Upper lobe of left lung (tissue), 6 donors: Measurements from ENCODE around the gene ADIRF. TPM values are rescaled to one million over a fixed set of nuclear protein-coding genes. Genes with fewer than 3 reads are reported as not detected.
A peak's percentile ranks its signal among the peaks of the same experiment; 100 is the strongest.
"Not testable (repeated sequence)": the region's sequence is repeated elsewhere in the genome, so short reads cannot be mapped to it uniquely, and the experiment has no call there.

Experiments
- ATAC-seq, 2 donors: fragments of 200-7000 bp; cut with Tn5 transposase; one replicate each; pipeline ENCODE4 v1.9.1; 2022; ENCODE audit warnings: mild to moderate bottlenecking in 2 of 2, moderate library complexity in 2 of 2; ENCODE audit not compliant: low FRiP score in 2 of 2
- DNase-seq, 2 donors: peaks; one replicate each; pipeline ENCODE4 v3.0.0-alpha.2; 2019 to 2020
- H3K27ac ChIP-seq, 4 donors: fragments of 200-600 bp; sonication (generic); one replicate each; pipeline ENCODE4 v1.5.1; 2016 to 2019
- H3K27me3 ChIP-seq, 4 donors: fragments of 200-600 bp; sonication (generic); one replicate each; pipeline ENCODE4 v1.5.1; 2017 to 2019
- H3K36me3 ChIP-seq, 4 donors: fragments of 200-600 bp; sonication (generic); one replicate each; pipeline ENCODE4 v1.5.1; 2016 to 2019
- H3K4me1 ChIP-seq, 4 donors: fragments of 200-600 bp; sonication (generic); one replicate each; pipeline ENCODE4 v1.5.1; 2018 to 2019
- H3K4me3 ChIP-seq, 4 donors: fragments of 200-600 bp; sonication (generic); one replicate each; pipeline ENCODE4 v1.5.1; 2017 to 2019; ENCODE audit warnings: mild to moderate bottlenecking in 2 of 4, moderate library complexity in 1 of 4
- H3K9me3 ChIP-seq, 4 donors: fragments of 200-600 bp; sonication (generic); one replicate each; pipeline ENCODE4 v1.5.1; 2018 to 2019
- CTCF ChIP-seq, 6 experiments: fragments of 450-650 bp in 4 of 6; fragments of 200-600 bp in 2 of 6; sonication (generic) in 2 of 6; IDR thresholded peaks; one replicate each; pipeline ENCODE4 v1.5.1; 2016 to 2019; ENCODE audit warnings: antibody characterized with exemption in 6 of 6
- EP300 ChIP-seq, 4 donors: sonication (generic); formaldehyde crosslinking; IDR thresholded peaks; one replicate each; pipeline ENCODE4 v1.5.1; 2017; ENCODE audit warnings: antibody characterized with exemption in 4 of 4, control low read depth in 2 of 4
- POLR2A ChIP-seq, 4 donors: fragments of 450-650 bp; IDR thresholded peaks; one replicate each; pipeline ENCODE4 v1.5.1; 2016 to 2017; ENCODE audit warnings: antibody characterized with exemption in 4 of 4, mild to moderate bottlenecking in 2 of 4
- POLR2AphosphoS5 ChIP-seq, 2 donors: sonication (generic); formaldehyde crosslinking; IDR thresholded peaks; one replicate each; pipeline ENCODE4 v1.5.1; 2017; ENCODE audit warnings: antibody characterized with exemption in 2 of 2
- WGBS, 2 donors: methylation state at CpG; one replicate each; pipeline ENCODE4 v1.1.5; 2017 to 2018; 5-methylcytosine and 5-hydroxymethylcytosine counted together
- total RNA-seq, 6 donors: library from RNA; depleted of rRNA in 4 of 6; stranded (reverse); fragments of >200 nt in 4 of 6; gene quantifications; one replicate each; pipeline versions ENCODE4 v1.1.0 to v1.2.1, GENCODE V29; 2016 to 2021
- donor health status: DM: no; HTN: no; CAD: no; lungs with moderate emphysema.
- donor health status: DM: no; HTN: yes; CAD: no; lungs with severe emphysema.

ADIRF gene
- total RNA-seq, 6 donors from 2014 or later = 51.3 to 202 (median 164) TPM

GRCh38 chr10:86979296-86979818, 11.1 kb downstream of the ADIRF start:
- no peak for TF ChIP-seq POLR2A (IDR thresholded peaks at IDR 0.05)
- TF ChIP-seq EP300 (IDR thresholded peaks at IDR 0.05) = no peak
- TF ChIP-seq CTCF (IDR thresholded peaks at IDR 0.05) = no peak
- TF ChIP-seq POLR2AphosphoS5 (IDR thresholded peaks at IDR 0.05) = no peak
- 73 to 84% methylated on average over 3 to 4 of the region's 4 CpGs for WGBS, 2 donors
- no peaks in the 10 kb centered on the region for H3K36me3 ChIP-seq
- ATAC-seq (no peak), DNase-seq (no peak)
- H3K9me3 ChIP-seq = no peaks in the 10 kb centered on the region
- peak overlapping the region in 3 of 4 donors; percentile 51 to 79 (median 62) for H3K27ac ChIP-seq
- H3K4me1 ChIP-seq = peaks cover 0 to 13% (median 11%) of the 10 kb centered on the region in 4 donors
- no peak overlapping the region for H3K4me3 ChIP-seq
- H3K27me3 ChIP-seq = no peaks in the 10 kb centered on the region

DNA sequence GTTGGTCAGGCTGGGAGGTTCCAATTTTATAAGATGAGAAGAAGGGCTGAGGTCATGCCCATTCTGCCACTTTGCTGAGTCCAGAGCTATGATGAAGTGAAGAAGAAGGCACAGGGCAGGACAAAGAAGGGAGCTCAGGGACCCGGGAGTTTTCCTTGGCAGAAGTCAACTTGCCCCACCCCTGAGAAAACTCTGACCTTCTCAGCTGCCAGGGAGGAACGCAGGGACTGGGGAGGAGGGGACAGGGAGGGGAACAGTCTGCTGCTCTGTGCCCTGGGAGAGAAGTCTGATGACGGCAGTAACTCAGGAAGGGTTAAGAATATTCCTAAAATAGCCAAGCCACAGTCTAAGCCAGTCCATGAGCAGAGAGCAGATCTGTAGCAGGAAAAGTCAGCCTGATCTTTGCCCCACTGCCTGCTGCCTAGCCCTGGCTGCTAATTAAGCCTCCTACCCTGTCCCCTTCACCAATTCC, 11.7 kb downstream of the ADIRF start:
- Histone ChIP-seq H3K9me3 (no peaks in the 10 kb centered on the region), H3K4me1 (peaks cover 0 to 12% (median 10%) of the 10 kb centered on the region in 4 donors), H3K36me3 (no peaks in the 10 kb centered on the region), H3K27me3 (no peaks in the 10 kb centered on the region), H3K4me3 (no peak overlapping the region), H3K27ac (peak overlapping the region in 3 of 4 donors; percentile 51 to 79 (median 62))
- peak in 1 of 2 donors; percentile 22 for DNase-seq
- TF ChIP-seq EP300 (IDR thresholded peaks at IDR 0.05) (peak in 1 of 4 donors; percentile 27), POLR2AphosphoS5 (IDR thresholded peaks at IDR 0.05) (peak in 1 of 2 donors; percentile 9), POLR2A (IDR thresholded peaks at IDR 0.05) (no peak)
- WGBS, 2 donors = 24% methylated on average over 3 of the region's 3 CpGs
- peak in 1 of 2 donors; percentile 73 for ATAC-seq

DNA sequence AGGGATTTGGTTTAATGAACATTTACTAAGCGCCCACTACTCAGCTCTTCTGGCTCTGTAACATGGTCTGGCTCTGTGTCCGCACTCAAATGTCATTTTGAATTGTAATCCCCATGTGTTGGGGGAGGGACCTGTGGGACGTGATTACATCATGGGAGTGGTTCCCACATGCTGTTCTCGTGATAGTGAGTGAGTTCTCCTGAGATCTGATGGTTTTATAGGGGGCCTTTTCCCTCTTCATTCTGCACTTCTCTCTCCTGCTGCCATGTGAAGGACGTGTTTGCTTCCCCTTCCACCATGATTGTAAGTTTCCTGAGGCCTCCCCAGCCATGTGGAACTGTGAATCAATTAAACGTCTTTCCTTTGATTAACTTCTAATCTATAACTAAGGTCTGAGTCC, 12.7 kb downstream of the ADIRF start:
- ATAC-seq, H3K27me3 ChIP-seq, H3K9me3 ChIP-seq, H3K4me3 ChIP-seq, DNase-seq, H3K36me3 ChIP-seq: not testable (repeated sequence)
- 71 to 83% methylated on average over 6 of the region's 6 CpGs for WGBS, 2 donors
- peaks cover 0 to 12% (median 9%) of the 10 kb centered on the region in 4 donors for H3K4me1 ChIP-seq
- peak overlapping the region in 2 of 4 donors; percentile 62 to 79 for H3K27ac ChIP-seq

GRCh38 chr10:86981716-86982115, 13.4 kb downstream of the ADIRF start:
- no peak for ATAC-seq
- no peaks in the 10 kb centered on the region for H3K36me3 ChIP-seq
- TF ChIP-seq POLR2A (IDR thresholded peaks at IDR 0.05) = no peak
- TF ChIP-seq EP300 (IDR thresholded peaks at IDR 0.05) = no peak
- TF ChIP-seq POLR2AphosphoS5 (IDR thresholded peaks at IDR 0.05) = no peak
- no peak for TF ChIP-seq CTCF (IDR thresholded peaks at IDR 0.05)
- H3K9me3 ChIP-seq = no peaks in the 10 kb centered on the region
- peaks cover 0 to 12% (median 9%) of the 10 kb centered on the region in 4 donors for H3K4me1 ChIP-seq
- H3K4me3 ChIP-seq = no peak overlapping the region
- H3K27me3 ChIP-seq = no peaks in the 10 kb centered on the region
- WGBS, 2 donors = 84 to 91% methylated on average over 5 of the region's 5 CpGs
- no peak for DNase-seq
- H3K27ac ChIP-seq = no peak overlapping the region

GRCh38 chr10:86984498-86984897, 16.2 kb downstream of the ADIRF start:
- not testable (repeated sequence) for H3K9me3 ChIP-seq, H3K4me3 ChIP-seq, H3K27ac ChIP-seq, DNase-seq, H3K27me3 ChIP-seq, ATAC-seq, H3K36me3 ChIP-seq
- H3K4me1 ChIP-seq = peaks cover 0 to 10% (median 9%) of the 10 kb centered on the region in 4 donors
- 93 to 94% methylated on average over 4 of the region's 4 CpGs for WGBS, 2 donors

DNA sequence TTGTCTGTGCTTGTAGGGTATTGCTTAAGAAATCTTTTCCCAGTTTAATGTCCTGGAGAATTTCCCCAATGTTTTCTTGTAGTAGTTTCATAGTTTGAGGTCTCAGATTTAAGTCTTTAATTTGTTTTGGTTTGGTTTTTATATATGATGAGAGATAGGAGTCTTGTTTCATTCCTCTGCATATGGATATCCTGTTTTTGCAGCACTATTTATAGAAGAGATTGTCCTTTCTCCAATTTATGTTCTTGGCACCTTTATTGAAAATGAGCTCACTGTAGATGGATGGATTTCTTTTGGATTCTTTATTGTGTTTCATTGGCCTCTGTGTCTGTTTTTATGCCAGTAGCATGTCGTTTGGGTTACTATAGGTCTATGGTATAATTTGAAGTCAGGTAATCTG, 20.2 kb downstream of the ADIRF start:
- no peaks in the 10 kb centered on the region for H3K9me3 ChIP-seq
- TF ChIP-seq EP300 (IDR thresholded peaks at IDR 0.05) (no peak), POLR2A (IDR thresholded peaks at IDR 0.05) (no peak), POLR2AphosphoS5 (IDR thresholded peaks at IDR 0.05) (no peak), CTCF (IDR thresholded peaks at IDR 0.05) (no peak)
- H3K4me3 ChIP-seq = no peak overlapping the region
- WGBS, 2 donors = 54 to 64% methylated on average over 1 of the region's 1 CpG
- H3K4me1 ChIP-seq = no peaks in the 10 kb centered on the region
- peaks cover 0 to 17% (median 0%) of the 10 kb centered on the region in 4 donors for H3K36me3 ChIP-seq
- ATAC-seq = no peak
- no peak overlapping the region for H3K27ac ChIP-seq
- no peak for DNase-seq
- H3K27me3 ChIP-seq = no peaks in the 10 kb centered on the region

DNA sequence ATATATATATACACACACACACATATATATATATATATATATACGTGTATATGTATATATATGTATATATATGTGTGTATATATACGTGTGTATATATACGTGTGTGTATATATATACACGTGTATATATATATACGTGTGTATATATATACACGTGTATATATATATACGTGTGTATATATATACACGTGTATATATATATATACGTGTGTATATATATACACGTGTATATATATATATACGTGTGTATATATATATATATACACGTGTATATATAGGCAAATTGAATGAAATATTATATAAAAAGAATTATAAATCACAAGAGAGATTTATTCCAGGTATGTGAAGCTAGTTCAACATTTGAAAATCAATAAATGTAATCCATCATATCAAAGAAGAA, 23.1 kb downstream of the ADIRF start:
- not testable (repeated sequence) for DNase-seq

More for the DNA sequence above, 23.1 kb downstream of the ADIRF start:
- not testable (repeated sequence) for H3K4me1 ChIP-seq, ATAC-seq, H3K27ac ChIP-seq, H3K4me3 ChIP-seq, H3K27me3 ChIP-seq, H3K9me3 ChIP-seq
- WGBS, 2 donors = 82 to 83% methylated on average over 12 of the region's 12 CpGs
- peaks cover 0 to 25% (median 0%) of the 10 kb centered on the region in 4 donors for H3K36me3 ChIP-seq
